Mesothelial cell of epicardium (in vitro differentiated cells): Measurements from ENCODE around the gene DCST1. TPM values are rescaled to one million over a fixed set of nuclear protein-coding genes. Genes with fewer than 3 reads are reported as not detected.

Experiments used
- DNase-seq, 2 experiments: peaks; one replicate each; pipeline ENCODE4 v3.0.0; 2021; ENCODE audit warnings: low spot score in 2 of 2; ENCODE audit not compliant: unreplicated experiment in 2 of 2
- H3K27ac Mint-ChIP-seq: 2 replicates; pipeline ENCODE4 v1.8.0; 2021; ENCODE audit warnings: mixed read lengths
- H3K27me3 Mint-ChIP-seq: 2 replicates; pipeline ENCODE4 v1.8.0; 2021; ENCODE audit warnings: low read depth, mixed read lengths
- H3K36me3 Mint-ChIP-seq: 2 replicates; pipeline ENCODE4 v1.8.0; 2021; ENCODE audit warnings: mixed read lengths
- H3K4me1 Mint-ChIP-seq: 2 replicates; pipeline ENCODE4 v1.8.0; 2021; ENCODE audit warnings: mixed read lengths
- H3K4me3 Mint-ChIP-seq: 2 replicates; pipeline ENCODE4 v1.8.0; 2021; ENCODE audit warnings: mild to moderate bottlenecking, moderate library complexity, mixed read lengths
- H3K9me3 Mint-ChIP-seq: 2 replicates; pipeline ENCODE4 v1.8.0; 2021; ENCODE audit warnings: mixed read lengths
- CTCF ChIP-seq: fragments of 200-600 bp; sonication (generic); IDR thresholded peaks from one replicate; pipeline ENCODE4 v1.5.0; 2021; ENCODE audit warnings: antibody characterized with exemption; ENCODE audit not compliant: unreplicated experiment
- total RNA-seq: library from RNA; stranded (reverse); gene quantifications from 3 replicates; pipeline ENCODE4 v1.2.1, GENCODE V29; 2021

DCST1 gene
- total RNA-seq, 1 donor from 2014 or later = 0.58 TPM

DNA sequence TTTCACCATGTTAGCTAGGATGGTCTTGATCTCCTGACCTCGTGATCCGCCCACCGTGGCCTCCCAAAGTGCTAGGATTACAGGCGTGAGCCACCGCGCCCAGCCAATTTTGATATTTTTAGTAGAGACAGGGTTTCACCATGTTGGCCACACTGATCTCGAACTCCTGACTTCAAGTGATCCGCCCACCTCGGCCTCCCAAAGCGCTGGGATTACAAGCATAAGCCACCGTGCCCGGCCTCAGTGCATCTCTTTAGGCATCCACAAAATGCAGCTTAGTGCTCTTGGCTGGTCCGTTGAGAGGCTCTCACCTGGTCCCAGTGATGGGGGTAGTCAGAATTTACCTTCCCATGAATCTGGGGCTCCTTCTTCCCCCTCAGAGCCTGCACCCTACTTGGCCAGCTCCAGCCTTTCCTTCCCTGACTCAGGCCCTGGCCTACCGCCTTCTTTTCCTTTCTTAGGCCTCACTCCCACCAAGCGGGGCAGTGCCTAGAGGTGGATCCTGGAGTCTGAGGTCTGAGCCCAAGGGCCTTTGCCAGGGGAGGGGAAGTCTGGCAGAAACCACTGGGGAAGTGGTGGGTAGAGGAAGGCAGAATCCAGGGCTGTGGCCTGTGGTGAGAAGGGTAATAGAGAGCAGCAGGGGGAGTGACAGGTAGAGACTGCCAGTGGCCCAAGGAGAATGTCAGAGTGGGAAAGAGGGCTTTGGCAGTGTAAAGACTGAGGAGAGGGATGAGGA is 36.5 kb upstream of the DCST1 start:
- Mint-ChIP-seq H3K36me3 (no peaks in the 10 kb centered on the region), H3K9me3 (no peaks in the 10 kb centered on the region), H3K27me3 (no peaks in the 10 kb centered on the region), H3K4me1 (peaks cover 17% of the 10 kb centered on the region), H3K27ac (no peak overlapping the region), H3K4me3 (no peak overlapping the region)
- TF ChIP-seq CTCF = no peak
- DNase-seq = no peak

DNA sequence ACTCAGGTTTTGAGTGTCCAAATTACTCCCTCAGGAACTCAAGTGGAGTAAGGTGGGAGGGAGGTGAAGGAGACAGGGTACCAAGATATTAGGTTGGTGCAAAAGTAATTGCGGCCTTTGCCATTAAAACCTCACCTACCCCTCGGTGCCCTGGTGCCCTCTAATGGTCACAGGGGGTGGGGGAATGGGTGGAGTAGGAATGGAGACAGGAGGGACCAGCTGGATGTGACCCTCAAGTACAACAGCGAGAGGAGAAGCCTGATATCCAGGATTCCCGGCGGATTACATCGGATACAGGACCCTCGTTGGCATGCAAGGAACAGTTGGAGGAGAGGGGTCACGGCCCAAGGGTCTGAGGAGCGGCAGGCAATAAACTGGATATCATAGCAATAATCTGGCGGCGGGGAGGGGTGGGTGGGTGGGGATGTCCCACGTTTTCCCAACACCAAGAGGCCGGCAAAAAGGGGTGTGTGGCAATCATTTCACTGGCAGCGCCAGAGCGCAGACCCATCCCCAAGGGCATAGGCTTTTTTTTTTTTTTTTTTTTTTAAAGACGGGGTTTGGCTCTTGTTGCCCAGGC is 35.3 kb upstream of the DCST1 start:
- TF ChIP-seq CTCF = no peak
- H3K27ac Mint-ChIP-seq = no peak overlapping the region

GRCh38 chr1:154998818-154999570 is 34.6 kb upstream of the DCST1 start:
- H3K27me3 Mint-ChIP-seq = no peaks in the 10 kb centered on the region
- DNase-seq = peak in 1 of 2 experiments; percentile 82
- no peaks in the 10 kb centered on the region for H3K9me3 Mint-ChIP-seq
- peaks cover 22% of the 10 kb centered on the region for H3K4me1 Mint-ChIP-seq
- peak overlapping the region; percentile 91 for H3K27ac Mint-ChIP-seq
- H3K36me3 Mint-ChIP-seq = no peaks in the 10 kb centered on the region
- peak; percentile 81 for TF ChIP-seq CTCF
- H3K4me3 Mint-ChIP-seq = peak overlapping the region; percentile 68

More for the DNA sequence above, 35.3 kb upstream of the DCST1 start:
- Mint-ChIP-seq H3K27me3 (no peaks in the 10 kb centered on the region), H3K4me1 (peaks cover 17% of the 10 kb centered on the region), H3K4me3 (peak overlapping the region; percentile 26), H3K36me3 (no peaks in the 10 kb centered on the region), H3K9me3 (no peaks in the 10 kb centered on the region)
- no peak for DNase-seq

DNA sequence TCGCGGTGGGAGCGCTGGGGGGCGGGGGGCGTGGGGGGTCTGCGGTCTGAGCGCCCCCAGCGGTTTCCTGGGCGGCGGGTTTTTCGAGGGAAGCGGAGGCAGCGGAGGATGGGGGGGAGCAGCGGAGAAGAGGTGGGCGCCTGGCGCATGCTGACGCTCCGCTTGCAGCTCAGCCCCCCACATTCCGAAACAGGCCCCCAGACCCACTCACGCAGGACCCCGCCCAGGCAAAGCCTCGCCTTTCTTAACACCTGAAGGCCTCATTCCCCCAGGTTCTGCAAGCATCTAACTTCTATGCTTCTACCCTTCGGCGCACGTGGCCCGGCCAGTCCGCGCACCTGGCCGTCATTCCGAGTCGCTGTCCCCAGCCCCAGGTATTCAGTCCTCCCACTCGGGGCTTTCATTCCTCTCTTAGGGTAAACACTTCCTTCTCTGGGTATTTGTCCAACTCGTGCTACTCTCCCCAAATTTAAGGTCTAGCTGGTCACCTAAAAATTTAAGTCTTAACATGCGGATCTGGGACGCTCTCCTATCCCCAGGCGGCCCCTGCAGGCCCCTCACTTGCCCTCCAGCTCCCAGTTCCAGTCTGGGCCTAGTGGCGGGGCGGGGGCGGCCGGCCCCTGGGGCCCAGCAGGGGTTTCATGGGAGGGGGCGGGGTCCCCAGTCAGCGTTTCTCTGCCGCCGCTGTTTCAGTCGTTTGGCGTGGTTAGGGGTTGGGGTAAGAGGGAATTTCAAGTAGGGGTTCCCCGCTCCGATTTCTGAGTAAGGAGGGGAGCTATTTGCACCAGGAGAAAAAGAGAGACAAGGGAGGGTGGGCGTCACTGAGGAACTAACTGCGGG is 33.8 kb upstream of the DCST1 start:
- Mint-ChIP-seq H3K9me3 (no peaks in the 10 kb centered on the region), H3K4me3 (peak overlapping the region; percentile 90)

More for the DNA sequence above, 33.8 kb upstream of the DCST1 start:
- Mint-ChIP-seq H3K27ac (peak overlapping the region; percentile 99), H3K4me1 (peaks cover 29% of the 10 kb centered on the region), H3K36me3 (no peaks in the 10 kb centered on the region), H3K27me3 (no peaks in the 10 kb centered on the region)
- TF ChIP-seq CTCF = no peak
- DNase-seq = peak in 1 of 2 experiments; percentile 65
